Measurements from ENCODE around the gene TEPSIN.

The TEPSIN gene

GRCh38 chr17:81267390-81268067 is 28.7 kb upstream of the TEPSIN start:
- DNase-seq = no peak

- no peak for DNase-seq
Measured at GRCh38 chr17:81265576-81265975, 26.7 kb upstream of the TEPSIN start.

GRCh38 chr17:81264640-81265039 is 25.8 kb upstream of the TEPSIN start:
- DNase-seq = no peak

GRCh38 chr17:81263371-81264181 is 24.7 kb upstream of the TEPSIN start:
- no peak for DNase-seq

GRCh38 chr17:81261582-81262336 is 22.9 kb upstream of the TEPSIN start:
- no peak for DNase-seq

- no peak for DNase-seq
Measured at GRCh38 chr17:81261096-81261495, 22.2 kb upstream of the TEPSIN start.

GRCh38 chr17:81260641-81261040 is 21.8 kb upstream of the TEPSIN start:
- no peak for DNase-seq

- no peak for DNase-seq
Measured at GRCh38 chr17:81260171-81260570, 21.3 kb upstream of the TEPSIN start.

- DNase-seq = no peak
Measured at GRCh38 chr17:81259058-81259605, 20.3 kb upstream of the TEPSIN start.

- no peak for DNase-seq
Measured at GRCh38 chr17:81258292-81258691, 19.4 kb upstream of the TEPSIN start.

- DNase-seq = no peak
Measured at GRCh38 chr17:81257533-81257932, 18.7 kb upstream of the TEPSIN start.

GRCh38 chr17:81256616-81257015 is 17.8 kb upstream of the TEPSIN start:
- DNase-seq = no peak

GRCh38 chr17:81254955-81255717 is 16.3 kb upstream of the TEPSIN start:
- DNase-seq = no peak

GRCh38 chr17:81253358-81254131 is 14.7 kb upstream of the TEPSIN start:
- no peak for DNase-seq

GRCh38 chr17:81252987-81253329 is 14.1 kb upstream of the TEPSIN start:
- no peak for DNase-seq

- no peak for DNase-seq
Measured at GRCh38 chr17:81252326-81252986, 13.6 kb upstream of the TEPSIN start.

GRCh38 chr17:81251709-81252301 is 12.9 kb upstream of the TEPSIN start:
- DNase-seq = no peak

- no peak for DNase-seq
Measured at GRCh38 chr17:81251094-81251708, 12.3 kb upstream of the TEPSIN start.

- DNase-seq = no peak
Measured at GRCh38 chr17:81250286-81251093, 11.6 kb upstream of the TEPSIN start.
